HG03378 (cell line): Measurements from ENCODE around the gene DOP1A.

ENCODE experiments used
- ATAC-seq: cut with Tn5 transposase; IDR thresholded peaks from one replicate; pipeline ENCODE4 v1.9.1; 2021; ENCODE audit warnings: mild to moderate bottlenecking, moderate library complexity; ENCODE audit not compliant: unreplicated experiment

The DOP1A gene

GRCh38 chr6:83073615-83074014 lies 6.1 kb downstream of the DOP1A start:
- ATAC-seq = no peak

DNA sequence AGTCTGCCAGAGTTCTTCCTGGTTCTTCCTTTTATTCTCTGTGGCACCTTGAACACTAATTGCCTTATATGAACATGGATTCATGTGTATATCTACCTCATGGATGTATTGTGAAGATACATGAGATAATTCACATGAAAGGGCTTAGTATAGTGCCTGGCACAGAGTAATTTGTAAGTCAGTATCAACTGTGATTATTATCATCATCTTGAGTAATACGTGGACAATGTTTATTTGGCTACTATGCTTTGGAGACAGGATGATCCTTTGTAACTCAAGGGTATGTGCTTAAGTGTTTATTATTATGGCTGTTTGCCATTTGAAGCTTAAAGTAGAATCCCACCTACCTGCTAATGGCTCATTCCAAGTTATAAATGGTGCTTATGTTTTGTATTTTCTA lies 16.0 kb downstream of the DOP1A start:
- no peak for ATAC-seq

DNA sequence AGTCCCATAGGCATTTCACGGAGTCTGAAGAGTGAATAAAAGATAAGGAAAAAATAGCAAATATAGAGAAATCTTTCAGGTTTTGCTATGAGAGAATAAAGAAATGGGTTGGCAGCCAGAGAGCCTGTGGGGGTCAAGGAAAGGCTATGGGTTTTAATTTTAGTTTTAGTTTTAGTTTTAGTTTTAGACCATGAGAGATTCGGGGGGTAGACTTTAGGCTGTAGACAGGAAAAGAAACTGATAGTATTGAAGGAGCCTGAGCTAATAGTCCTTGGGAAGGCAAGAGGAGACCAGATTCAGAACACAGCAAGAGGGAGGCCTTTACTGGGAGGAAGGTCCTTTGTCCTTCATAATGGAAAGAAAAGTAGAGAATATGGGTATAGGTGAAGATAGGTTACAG lies 19.3 kb downstream of the DOP1A start:
- ATAC-seq = peak; percentile 100

GRCh38 chr6:83092756-83093399 lies 25.4 kb downstream of the DOP1A start:
- ATAC-seq = no peak

- no peak for ATAC-seq
Measured at GRCh38 chr6:83096791-83097190, 29.3 kb downstream of the DOP1A start.

- no peak for ATAC-seq
Measured at GRCh38 chr6:83097204-83097603, 29.7 kb downstream of the DOP1A start.

GRCh38 chr6:83097675-83098074 lies 30.2 kb downstream of the DOP1A start:
- ATAC-seq = no peak

- no peak for ATAC-seq
Measured at GRCh38 chr6:83098589-83098988, 31.1 kb downstream of the DOP1A start.

DNA sequence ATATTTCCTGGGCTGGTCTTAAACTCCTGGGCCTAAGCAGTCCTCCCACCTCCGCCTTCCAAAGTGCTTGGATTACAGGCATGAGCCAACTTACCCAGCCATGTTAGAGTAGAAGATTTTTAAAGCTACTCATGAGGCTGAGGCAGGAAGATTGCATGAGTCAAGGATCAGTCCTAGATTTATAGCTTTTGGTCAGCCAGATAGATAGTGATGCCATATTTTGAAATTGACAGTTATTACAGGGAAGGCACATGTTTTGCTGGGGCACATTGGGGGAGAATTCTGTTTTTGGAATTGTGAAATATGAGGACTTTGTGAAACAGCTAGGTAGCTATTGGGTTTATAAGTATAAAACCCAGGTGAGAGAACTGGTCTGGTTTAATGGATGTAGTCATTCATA lies 40.9 kb downstream of the DOP1A start:
- no peak for ATAC-seq

- ATAC-seq = no peak
Measured at GRCh38 chr6:83113258-83113657, 45.8 kb downstream of the DOP1A start.

DNA sequence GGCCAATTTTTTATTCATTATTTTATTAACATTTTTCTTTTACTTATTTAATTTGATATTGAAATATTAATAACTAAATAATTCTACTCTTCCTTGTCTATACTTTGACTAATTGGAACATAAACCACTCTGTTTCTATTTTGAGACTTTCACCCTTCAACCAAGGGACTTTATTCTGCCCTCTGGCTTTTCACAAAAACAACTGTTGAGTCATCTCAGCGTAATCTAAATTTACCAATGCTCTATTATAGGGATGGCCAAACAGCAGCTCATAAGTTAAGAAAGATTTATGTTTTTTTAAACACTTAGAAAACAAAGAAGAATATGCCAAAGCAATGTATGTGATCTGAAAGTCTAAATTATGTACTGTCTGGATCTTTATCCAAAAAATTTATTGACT lies 46.7 kb downstream of the DOP1A start:
- no peak for ATAC-seq

DNA sequence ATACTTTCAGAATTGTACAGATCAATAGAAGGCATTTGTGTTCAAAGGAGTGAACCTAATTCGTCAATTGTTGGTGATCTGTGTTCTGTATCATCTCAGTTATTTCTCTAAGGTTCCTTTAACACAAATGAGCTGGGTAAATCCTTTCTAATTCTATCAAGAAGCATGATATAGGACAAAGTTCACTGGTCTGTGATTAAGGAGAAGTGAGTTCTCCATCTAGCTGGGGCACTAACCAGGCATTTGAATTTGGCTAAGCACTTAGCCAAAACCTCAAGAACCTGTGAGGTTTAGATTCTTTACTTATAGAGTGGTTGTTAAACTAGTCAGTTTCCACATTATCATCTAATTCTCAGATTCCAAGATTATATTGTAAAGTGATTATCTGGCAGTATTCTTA lies 50.3 kb downstream of the DOP1A start:
- ATAC-seq = no peak

DNA sequence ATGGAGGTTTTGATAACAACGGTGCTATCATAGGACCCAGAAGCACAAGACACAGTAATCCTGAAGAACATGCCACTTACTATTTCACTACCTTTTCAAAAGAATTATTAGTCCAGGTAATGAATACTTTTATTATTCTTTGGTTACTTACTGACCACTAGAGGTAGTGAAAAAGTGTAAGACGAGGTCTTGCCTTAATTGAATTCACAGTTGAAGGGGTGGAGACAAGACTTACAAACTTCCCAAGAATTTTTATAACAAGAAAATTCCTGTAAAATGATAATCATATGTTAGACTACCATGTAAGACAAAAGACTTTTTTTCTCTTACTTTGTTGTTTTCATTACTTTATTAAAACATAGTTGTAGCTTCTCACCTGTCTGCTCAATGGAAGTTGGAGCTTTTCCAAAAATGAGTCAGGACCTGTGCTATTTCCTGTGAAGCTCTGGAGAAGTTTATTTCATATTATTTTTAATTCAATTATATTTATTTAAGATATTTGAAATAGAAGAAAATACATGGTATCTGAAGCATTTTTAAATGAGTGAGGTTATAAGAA lies 52.4 kb downstream of the DOP1A start:
- ATAC-seq = no peak

DNA sequence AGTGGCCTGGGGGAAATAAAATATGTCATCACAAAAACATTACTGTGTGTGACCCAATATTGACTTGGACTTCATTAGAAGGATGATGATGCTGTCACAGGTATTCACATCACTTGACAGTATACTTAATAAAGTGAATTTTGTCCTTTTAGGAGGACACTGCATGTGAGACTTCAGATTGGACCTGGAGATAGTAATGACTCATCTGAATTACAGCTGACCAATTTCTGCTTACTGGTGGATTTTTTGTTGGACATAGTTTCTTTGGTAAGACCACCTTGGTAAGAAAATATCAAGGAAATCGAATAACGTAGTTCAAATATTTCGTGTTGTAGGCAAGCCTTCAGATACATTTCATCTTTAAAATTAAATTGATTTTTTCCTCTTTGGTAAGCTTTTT lies 57.1 kb downstream of the DOP1A start:
- ATAC-seq = no peak

DNA sequence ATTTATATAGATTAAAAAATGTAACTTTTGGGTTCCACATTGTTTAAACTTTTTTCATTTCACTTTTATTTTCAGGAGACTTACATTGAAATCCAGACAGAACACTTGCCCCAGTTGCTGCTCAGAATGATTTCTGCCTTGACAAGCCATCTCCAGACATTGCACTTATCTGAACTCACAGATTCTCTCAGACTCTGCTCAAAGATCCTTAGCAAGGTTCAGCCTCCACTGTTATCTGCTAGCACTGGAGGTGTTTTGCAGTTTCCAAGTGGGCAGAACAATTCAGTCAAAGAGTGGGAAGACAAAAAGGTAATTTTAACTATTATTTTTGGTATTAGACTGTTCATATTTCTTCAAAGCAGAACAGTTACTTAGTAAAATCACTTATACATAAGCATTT lies 58.0 kb downstream of the DOP1A start:
- ATAC-seq = no peak

DNA sequence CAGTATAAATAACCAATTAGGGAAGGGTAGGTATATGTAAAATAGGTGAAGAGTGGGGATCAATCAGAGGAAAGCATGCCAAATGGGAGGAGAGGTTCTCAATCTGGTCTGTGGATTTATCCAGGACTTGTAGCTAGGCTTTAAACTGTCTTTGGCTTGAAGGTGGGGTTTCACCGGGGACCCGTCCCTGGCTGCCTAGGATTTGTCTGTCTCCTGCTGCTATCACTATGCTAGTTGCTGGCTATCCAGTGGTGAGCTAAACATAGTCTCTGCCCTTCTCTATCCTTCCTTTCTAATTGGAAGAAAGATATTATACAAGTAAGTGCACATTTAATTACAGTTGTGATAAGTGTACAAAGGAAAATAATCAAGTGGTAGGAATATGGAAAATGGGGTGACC lies 58.8 kb downstream of the DOP1A start:
- no peak for ATAC-seq

DNA sequence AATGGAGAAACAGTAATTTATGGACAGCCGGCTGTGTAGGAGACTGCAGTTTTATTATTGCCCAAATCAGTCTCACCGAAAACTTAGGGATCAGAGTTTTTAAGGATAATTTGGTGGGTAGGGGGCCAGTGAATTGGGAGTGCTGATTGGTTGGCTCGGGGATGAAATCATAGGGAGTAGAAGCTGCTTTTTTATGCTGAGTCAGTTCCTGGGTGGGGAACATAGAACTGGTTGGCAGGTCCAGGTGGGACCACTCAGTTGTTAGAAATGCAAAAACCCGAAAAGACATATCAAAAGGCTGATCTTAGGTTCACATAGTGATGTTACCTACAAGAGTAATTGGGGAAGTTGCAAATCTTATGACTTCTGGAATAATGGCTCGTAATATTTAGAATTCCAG lies 59.3 kb downstream of the DOP1A start:
- ATAC-seq = no peak

- ATAC-seq = no peak
Measured at GRCh38 chr6:83127258-83127657, 59.8 kb downstream of the DOP1A start.

DNA sequence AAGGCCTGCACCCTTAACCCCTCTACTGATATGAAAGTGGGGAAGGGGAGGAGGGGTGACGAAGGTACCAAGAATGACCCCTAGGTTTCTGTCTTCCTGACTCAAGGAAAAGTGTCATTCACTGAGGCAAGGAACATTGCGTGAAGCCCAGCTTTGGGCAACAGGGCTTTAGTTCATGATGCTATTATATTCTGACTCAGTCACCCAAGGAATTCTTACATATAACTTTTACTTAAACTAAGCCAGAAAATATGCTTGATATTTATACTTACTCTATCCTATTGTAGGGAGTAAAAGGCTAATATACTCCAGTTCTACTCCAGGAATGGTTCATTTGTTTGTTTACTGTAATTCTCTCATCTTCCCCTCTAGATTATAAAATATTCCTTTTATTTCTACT lies 60.5 kb downstream of the DOP1A start:
- ATAC-seq = no peak

- ATAC-seq = no peak
Measured at GRCh38 chr6:83132121-83132520, 64.7 kb downstream of the DOP1A start.

GRCh38 chr6:83138118-83138722 lies 70.7 kb downstream of the DOP1A start:
- no peak for ATAC-seq

- ATAC-seq = no peak
Measured at GRCh38 chr6:83138758-83139157, 71.3 kb downstream of the DOP1A start.

DNA sequence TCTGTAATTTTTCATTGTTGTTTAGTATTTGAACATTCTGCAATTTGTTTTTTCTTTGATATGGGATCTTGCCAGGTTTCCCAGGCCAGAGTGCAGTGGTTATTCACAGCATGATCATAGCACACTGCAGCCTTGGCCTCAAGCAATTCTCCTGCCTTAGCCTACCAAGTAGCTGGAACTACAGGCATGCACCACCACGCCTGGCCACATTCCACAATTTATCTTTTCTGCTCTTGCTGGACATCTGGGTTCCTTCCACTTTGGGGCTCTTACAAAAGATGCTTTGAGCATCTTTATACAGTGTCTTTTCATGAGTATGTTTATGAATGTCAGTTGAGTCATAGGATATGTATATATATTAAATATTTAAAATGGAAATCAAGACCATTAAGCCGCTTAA lies 83.6 kb downstream of the DOP1A start:
- no peak for ATAC-seq
